ENCODE data around the gene HSBP1L1.

DNA sequence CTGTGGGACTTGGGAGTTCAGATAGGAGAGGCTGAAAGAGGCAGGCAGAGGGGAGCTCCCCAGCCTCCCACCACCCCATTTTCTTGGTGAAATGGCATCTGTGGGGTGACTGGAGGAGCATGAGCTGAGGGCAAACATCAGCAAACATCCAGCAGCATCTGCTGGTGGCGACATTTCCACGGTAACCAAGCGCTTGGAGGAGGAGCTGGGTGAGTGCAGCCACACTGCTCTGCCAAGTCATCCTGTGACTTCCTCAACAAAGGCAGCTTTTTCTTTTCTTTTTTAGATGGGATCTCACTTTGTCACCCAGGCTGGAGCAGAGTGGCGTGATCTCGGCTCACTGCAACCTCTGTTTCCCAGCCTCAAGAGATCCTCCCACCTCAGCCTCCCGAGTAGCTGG lies 18.3 kb downstream of the HSBP1L1 start:
- TF ChIP-seq, protein P1, sequence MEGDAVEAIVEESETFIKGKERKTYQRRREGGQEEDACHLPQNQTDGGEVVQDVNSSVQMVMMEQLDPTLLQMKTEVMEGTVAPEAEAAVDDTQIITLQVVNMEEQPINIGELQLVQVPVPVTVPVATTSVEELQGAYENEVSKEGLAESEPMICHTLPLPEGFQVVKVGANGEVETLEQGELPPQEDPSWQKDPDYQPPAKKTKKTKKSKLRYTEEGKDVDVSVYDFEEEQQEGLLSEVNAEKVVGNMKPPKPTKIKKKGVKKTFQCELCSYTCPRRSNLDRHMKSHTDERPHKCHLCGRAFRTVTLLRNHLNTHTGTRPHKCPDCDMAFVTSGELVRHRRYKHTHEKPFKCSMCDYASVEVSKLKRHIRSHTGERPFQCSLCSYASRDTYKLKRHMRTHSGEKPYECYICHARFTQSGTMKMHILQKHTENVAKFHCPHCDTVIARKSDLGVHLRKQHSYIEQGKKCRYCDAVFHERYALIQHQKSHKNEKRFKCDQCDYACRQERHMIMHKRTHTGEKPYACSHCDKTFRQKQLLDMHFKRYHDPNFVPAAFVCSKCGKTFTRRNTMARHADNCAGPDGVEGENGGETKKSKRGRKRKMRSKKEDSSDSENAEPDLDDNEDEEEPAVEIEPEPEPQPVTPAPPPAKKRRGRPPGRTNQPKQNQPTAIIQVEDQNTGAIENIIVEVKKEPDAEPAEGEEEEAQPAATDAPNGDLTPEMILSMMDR (IDR thresholded peaks at IDR 0.05) = no peak
- TF ChIP-seq POLR2A (IDR thresholded peaks at IDR 0.05) = no peak

All from right lobe of liver (tissue), 4 donors.